Neural progenitor cell (in vitro differentiated cells): ENCODE measurements around the gene WDR12. TPM values are rescaled to one million over a fixed set of nuclear protein-coding genes. Genes with fewer than 3 reads are reported as not detected.

Source experiments
- DNase-seq: peaks from one replicate; pipeline ENCODE4 v3.0.0-alpha.2; 2016; ENCODE audit warnings: low spot score
- H2AFZ ChIP-seq: fragments of 200-600 bp; sonication (generic); replicated peaks from 2 replicates; pipeline ENCODE4 v1.6.1; 2016; ENCODE audit warnings: antibody characterized with exemption
- H3F3A ChIP-seq: fragments of 200-600 bp; sonication (generic); 2 replicates; pipeline ENCODE4 v1.6.1; 2016; ENCODE audit warnings: antibody characterized with exemption, low read depth
- H3K27ac ChIP-seq: fragments of 200-600 bp; sonication (generic); 2 replicates; pipeline ENCODE4 v1.5.1; 2016; ENCODE audit warnings: mild to moderate bottlenecking
- H3K27me3 ChIP-seq: fragments of 200-600 bp; sonication (generic); 2 replicates; pipeline ENCODE4 v1.6.1; 2016; ENCODE audit warnings: mild to moderate bottlenecking, moderate library complexity
- H3K36me3 ChIP-seq: fragments of 200-600 bp; sonication (generic); 2 replicates; pipeline ENCODE4 v1.5.1; 2016
- H3K4me1 ChIP-seq: fragments of 200-600 bp; sonication (generic); 2 replicates; pipeline ENCODE4 v1.6.1; 2016; ENCODE audit warnings: mixed run types
- H3K4me2 ChIP-seq: fragments of 200-600 bp; sonication (generic); 2 replicates; pipeline ENCODE4 v1.6.1; 2016
- H3K4me3 ChIP-seq: fragments of 200-600 bp; sonication (generic); 2 replicates; pipeline ENCODE4 v1.5.1; 2016
- H3K79me2 ChIP-seq: fragments of 200-600 bp; sonication (generic); 2 replicates; pipeline ENCODE4 v1.6.1; 2016; ENCODE audit warnings: low read depth
- H3K9ac ChIP-seq: fragments of 200-600 bp; sonication (generic); 2 replicates; pipeline ENCODE4 v1.6.1; 2016
- H3K9me3 ChIP-seq: fragments of 200-600 bp; sonication (generic); 2 replicates; pipeline ENCODE4 v1.5.1; 2016; ENCODE audit warnings: low read depth
- H4K20me1 ChIP-seq: fragments of 200-600 bp; sonication (generic); 2 replicates; pipeline ENCODE4 v1.6.1; 2016; ENCODE audit warnings: low read depth
- H3K27ac Mint-ChIP-seq: 3 replicates; pipeline ENCODE4 v1.8.0; 2021; ENCODE audit warnings: mixed read lengths
- H3K27me3 Mint-ChIP-seq: 2 replicates; pipeline ENCODE4 v1.8.0; 2022; ENCODE audit warnings: low read depth, mild to moderate bottlenecking, inconsistent platforms, moderate library complexity, mixed read lengths; ENCODE audit not compliant: insufficient read depth
- H3K36me3 Mint-ChIP-seq: 3 replicates; pipeline ENCODE4 v1.8.0; 2021; ENCODE audit warnings: mixed read lengths
- H3K4me1 Mint-ChIP-seq: 3 replicates; pipeline ENCODE4 v1.8.0; 2021; ENCODE audit warnings: mixed read lengths
- H3K4me3 Mint-ChIP-seq: 3 replicates; pipeline ENCODE4 v1.8.0; 2021; ENCODE audit warnings: mild to moderate bottlenecking, moderate library complexity, mixed read lengths
- H3K9me3 Mint-ChIP-seq: 3 replicates; pipeline ENCODE4 v1.8.0; 2020; ENCODE audit warnings: mixed read lengths
- CTCF ChIP-seq: fragments of 200-600 bp; sonication (generic); IDR thresholded peaks from 2 replicates; pipeline ENCODE4 v1.5.1; 2017; ENCODE audit warnings: antibody characterized with exemption, mild to moderate bottlenecking
- EZH2 ChIP-seq: fragments of 200-600 bp; sonication (generic); IDR thresholded peaks from 2 replicates; pipeline ENCODE4 v1.6.1; 2017; ENCODE audit warnings: antibody characterized with exemption, mild to moderate bottlenecking, moderate library complexity
- EZH2phosphoT487 ChIP-seq: fragments of 200-600 bp; sonication (generic); IDR thresholded peaks from 2 replicates; pipeline ENCODE4 v1.6.1; 2017; ENCODE audit warnings: antibody characterized with exemption
- total RNA-seq: library from RNA; depleted of rRNA; stranded (reverse); fragments of >200 nt; gene quantifications from 2 replicates; pipeline ENCODE4 v1.2.3, GENCODE V29; 2015; ENCODE audit warnings: low replicate concordance

WDR12 gene
- total RNA-seq, 1 donor from 2014 or later = 58.6 TPM

- H3K4me1 Mint-ChIP-seq = no peaks in the 10 kb centered on the region
- H3K79me2 ChIP-seq = no peaks in the 10 kb centered on the region
- H3K9me3 Mint-ChIP-seq = no peaks in the 10 kb centered on the region
- H3K4me1 ChIP-seq = no peaks in the 10 kb centered on the region
- H3K27ac Mint-ChIP-seq = no peak overlapping the region
- H3K4me2 ChIP-seq = no peak overlapping the region
- no peaks in the 10 kb centered on the region for H3F3A ChIP-seq
- H3K9ac ChIP-seq = no peak overlapping the region
- no peak overlapping the region for H3K4me3 Mint-ChIP-seq
- peaks cover 21% of the 10 kb centered on the region for H3K36me3 Mint-ChIP-seq
- H3K27ac ChIP-seq = no peak overlapping the region
- no peak overlapping the region for H2AFZ ChIP-seq
- DNase-seq = no peak
- H3K4me3 ChIP-seq = no peak overlapping the region
- no peaks in the 10 kb centered on the region for H3K9me3 ChIP-seq
- no peaks in the 10 kb centered on the region for H4K20me1 ChIP-seq
- H3K27me3 ChIP-seq = no peaks in the 10 kb centered on the region
- no peak for TF ChIP-seq CTCF
- H3K27me3 Mint-ChIP-seq = peaks cover 2% of the 10 kb centered on the region
- peaks cover 3% of the 10 kb centered on the region for H3K36me3 ChIP-seq
Observed at GRCh38 chr2:202933958-202934357, 22.5 kb upstream of the WDR12 start.

- H3K4me3 Mint-ChIP-seq = no peak overlapping the region
- Histone ChIP-seq H4K20me1 (no peaks in the 10 kb centered on the region), H3K9ac (no peak overlapping the region), H3K27me3 (no peaks in the 10 kb centered on the region), H3K36me3 (no peaks in the 10 kb centered on the region), H3K9me3 (no peaks in the 10 kb centered on the region), H3K4me1 (no peaks in the 10 kb centered on the region), H3K4me3 (no peak overlapping the region), H2AFZ (no peak overlapping the region), H3K79me2 (no peaks in the 10 kb centered on the region), H3K4me2 (no peak overlapping the region), H3K27ac (no peak overlapping the region), H3F3A (no peaks in the 10 kb centered on the region)
- H3K27ac Mint-ChIP-seq = peak overlapping the region; percentile 47
- peaks cover 16% of the 10 kb centered on the region for H3K36me3 Mint-ChIP-seq
- no peaks in the 10 kb centered on the region for H3K4me1 Mint-ChIP-seq
- no peak for DNase-seq
- peaks cover 2% of the 10 kb centered on the region for H3K27me3 Mint-ChIP-seq
- TF ChIP-seq CTCF (no peak), EZH2 (no peak), EZH2phosphoT487 (no peak)
- H3K9me3 Mint-ChIP-seq = no peaks in the 10 kb centered on the region
Observed at GRCh38 chr2:202933139-202933510, 21.7 kb upstream of the WDR12 start.

- H3K27ac Mint-ChIP-seq = peak overlapping the region; percentile 47
- no peak overlapping the region for H3K4me3 ChIP-seq
- no peak overlapping the region for H3K4me2 ChIP-seq
- H3K27me3 ChIP-seq = no peaks in the 10 kb centered on the region
- no peak overlapping the region for H3K9ac ChIP-seq
- peaks cover 17% of the 10 kb centered on the region for H3K36me3 Mint-ChIP-seq
- H3K79me2 ChIP-seq = no peaks in the 10 kb centered on the region
- no peaks in the 10 kb centered on the region for H3F3A ChIP-seq
- no peaks in the 10 kb centered on the region for H3K9me3 Mint-ChIP-seq
- no peaks in the 10 kb centered on the region for H3K9me3 ChIP-seq
- TF ChIP-seq CTCF (no peak), EZH2 (no peak), EZH2phosphoT487 (no peak)
- no peaks in the 10 kb centered on the region for H3K4me1 ChIP-seq
- no peaks in the 10 kb centered on the region for H3K4me1 Mint-ChIP-seq
- peaks cover 2% of the 10 kb centered on the region for H3K27me3 Mint-ChIP-seq
- H3K4me3 Mint-ChIP-seq = no peak overlapping the region
- H3K27ac ChIP-seq = no peak overlapping the region
- H4K20me1 ChIP-seq = no peaks in the 10 kb centered on the region
- H2AFZ ChIP-seq = no peak overlapping the region
- H3K36me3 ChIP-seq = no peaks in the 10 kb centered on the region
- DNase-seq = no peak
Observed at GRCh38 chr2:202932425-202933138, 21.1 kb upstream of the WDR12 start.
